HepG2 (cell line): Measurements from ENCODE around the gene PTH1R.

Experiments used
- ASH2L ChIP-seq: fragments of 300-600, 200-600 bp; sonication (generic); IDR thresholded peaks from 2 replicates; pipeline ENCODE4 v1.7.0; 2017; ENCODE audit warnings: low read depth, mild to moderate bottlenecking, moderate library complexity, mixed read lengths, low read length; ENCODE audit not compliant: insufficient read length
- NFRKB ChIP-seq: fragments of 450-650 bp; IDR thresholded peaks from 2 replicates; pipeline ENCODE4 v1.6.1; 2017
- RBFOX2 ChIP-seq: fragments of 200-400 bp; formaldehyde crosslinking; IDR thresholded peaks from 2 replicates; pipeline ENCODE4 v1.6.1; 2017; ENCODE audit warnings: low read depth, mild to moderate bottlenecking, low read length
- REPIN1 ChIP-seq: sonication (generic); formaldehyde crosslinking; IDR thresholded peaks from 2 replicates; pipeline ENCODE4 v1.8.0; 2022; ENCODE audit warnings: missing genetic modification reagents, low read depth, mild to moderate bottlenecking, borderline replicate concordance
- ZBTB7B ChIP-seq: sonication (generic); formaldehyde crosslinking; IDR thresholded peaks from 2 replicates; pipeline ENCODE4 v1.4.0; 2020; ENCODE audit warnings: missing genetic modification reagents
- ZNF558 ChIP-seq: sonication (generic); formaldehyde crosslinking; IDR thresholded peaks from 2 replicates; pipeline ENCODE4 v1.9.0; 2022; ENCODE audit warnings: mild to moderate bottlenecking, missing genetic modification reagents, borderline replicate concordance
- TF ChIP-seq, protein P1 (sequence below): sonication (generic); formaldehyde crosslinking; IDR thresholded peaks from 2 replicates; pipeline ENCODE4 v1.4.0; 2020; ENCODE audit warnings: missing genetic modification reagents
- TF ChIP-seq, protein P2 (sequence below), 2 experiments: IDR thresholded peaks; 2 replicates each; pipeline ENCODE4 v1.6.1; 2011 to 2012; ENCODE audit warnings: low read length in 2 of 2, borderline replicate concordance in 1 of 2, low read depth in 1 of 2, mild to moderate bottlenecking in 1 of 2, moderate library complexity in 1 of 2
- TF ChIP-seq, protein P3 (sequence below): sonication (generic); formaldehyde crosslinking; IDR thresholded peaks from 2 replicates; pipeline ENCODE4 v1.4.0; 2020; ENCODE audit warnings: missing genetic modification reagents
- TF ChIP-seq, protein P4 (sequence below): sonication (generic); formaldehyde crosslinking; conservative IDR thresholded peaks from 2 replicates; pipeline ENCODE4 v1.4.0; 2020; ENCODE audit warnings: missing genetic modification reagents

DNA sequence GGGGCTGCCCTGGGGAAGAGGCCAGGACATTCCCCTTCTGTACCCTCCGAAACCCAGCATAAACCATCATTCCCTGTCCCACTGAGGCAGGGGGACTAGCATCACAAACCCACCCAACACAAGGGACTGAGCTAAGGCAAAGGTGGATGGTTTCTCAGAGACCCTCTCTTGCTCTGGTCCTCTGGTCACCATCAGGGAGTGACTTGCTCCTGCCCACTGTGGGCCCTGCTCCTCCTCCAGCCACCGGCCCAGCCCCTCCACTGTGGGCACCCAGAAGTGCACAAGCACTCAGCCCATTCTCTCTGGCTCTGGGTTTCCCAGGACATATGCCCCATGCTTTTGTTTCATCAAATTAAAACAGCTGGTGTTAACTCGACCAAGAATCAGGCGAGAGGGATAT is 44.9 kb downstream of the PTH1R start:
- TF ChIP-seq, protein P1, sequence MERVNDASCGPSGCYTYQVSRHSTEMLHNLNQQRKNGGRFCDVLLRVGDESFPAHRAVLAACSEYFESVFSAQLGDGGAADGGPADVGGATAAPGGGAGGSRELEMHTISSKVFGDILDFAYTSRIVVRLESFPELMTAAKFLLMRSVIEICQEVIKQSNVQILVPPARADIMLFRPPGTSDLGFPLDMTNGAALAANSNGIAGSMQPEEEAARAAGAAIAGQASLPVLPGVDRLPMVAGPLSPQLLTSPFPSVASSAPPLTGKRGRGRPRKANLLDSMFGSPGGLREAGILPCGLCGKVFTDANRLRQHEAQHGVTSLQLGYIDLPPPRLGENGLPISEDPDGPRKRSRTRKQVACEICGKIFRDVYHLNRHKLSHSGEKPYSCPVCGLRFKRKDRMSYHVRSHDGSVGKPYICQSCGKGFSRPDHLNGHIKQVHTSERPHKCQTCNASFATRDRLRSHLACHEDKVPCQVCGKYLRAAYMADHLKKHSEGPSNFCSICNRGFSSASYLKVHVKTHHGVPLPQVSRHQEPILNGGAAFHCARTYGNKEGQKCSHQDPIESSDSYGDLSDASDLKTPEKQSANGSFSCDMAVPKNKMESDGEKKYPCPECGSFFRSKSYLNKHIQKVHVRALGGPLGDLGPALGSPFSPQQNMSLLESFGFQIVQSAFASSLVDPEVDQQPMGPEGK: no peak
- TF ChIP-seq, protein P2, sequence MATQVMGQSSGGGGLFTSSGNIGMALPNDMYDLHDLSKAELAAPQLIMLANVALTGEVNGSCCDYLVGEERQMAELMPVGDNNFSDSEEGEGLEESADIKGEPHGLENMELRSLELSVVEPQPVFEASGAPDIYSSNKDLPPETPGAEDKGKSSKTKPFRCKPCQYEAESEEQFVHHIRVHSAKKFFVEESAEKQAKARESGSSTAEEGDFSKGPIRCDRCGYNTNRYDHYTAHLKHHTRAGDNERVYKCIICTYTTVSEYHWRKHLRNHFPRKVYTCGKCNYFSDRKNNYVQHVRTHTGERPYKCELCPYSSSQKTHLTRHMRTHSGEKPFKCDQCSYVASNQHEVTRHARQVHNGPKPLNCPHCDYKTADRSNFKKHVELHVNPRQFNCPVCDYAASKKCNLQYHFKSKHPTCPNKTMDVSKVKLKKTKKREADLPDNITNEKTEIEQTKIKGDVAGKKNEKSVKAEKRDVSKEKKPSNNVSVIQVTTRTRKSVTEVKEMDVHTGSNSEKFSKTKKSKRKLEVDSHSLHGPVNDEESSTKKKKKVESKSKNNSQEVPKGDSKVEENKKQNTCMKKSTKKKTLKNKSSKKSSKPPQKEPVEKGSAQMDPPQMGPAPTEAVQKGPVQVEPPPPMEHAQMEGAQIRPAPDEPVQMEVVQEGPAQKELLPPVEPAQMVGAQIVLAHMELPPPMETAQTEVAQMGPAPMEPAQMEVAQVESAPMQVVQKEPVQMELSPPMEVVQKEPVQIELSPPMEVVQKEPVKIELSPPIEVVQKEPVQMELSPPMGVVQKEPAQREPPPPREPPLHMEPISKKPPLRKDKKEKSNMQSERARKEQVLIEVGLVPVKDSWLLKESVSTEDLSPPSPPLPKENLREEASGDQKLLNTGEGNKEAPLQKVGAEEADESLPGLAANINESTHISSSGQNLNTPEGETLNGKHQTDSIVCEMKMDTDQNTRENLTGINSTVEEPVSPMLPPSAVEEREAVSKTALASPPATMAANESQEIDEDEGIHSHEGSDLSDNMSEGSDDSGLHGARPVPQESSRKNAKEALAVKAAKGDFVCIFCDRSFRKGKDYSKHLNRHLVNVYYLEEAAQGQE (IDR thresholded peaks at IDR 0.05; ENCODE audit: borderline replicate concordance in 1 of 2, low read depth in 1 of 2, low read length in 2 of 2): no peak
- TF ChIP-seq RBFOX2 (no peak), ZBTB7B (no peak), REPIN1 (CRISPR knock-in tag) (no peak), NFRKB (no peak), ZNF558 (no peak), ASH2L (no peak)
- TF ChIP-seq, protein P3, sequence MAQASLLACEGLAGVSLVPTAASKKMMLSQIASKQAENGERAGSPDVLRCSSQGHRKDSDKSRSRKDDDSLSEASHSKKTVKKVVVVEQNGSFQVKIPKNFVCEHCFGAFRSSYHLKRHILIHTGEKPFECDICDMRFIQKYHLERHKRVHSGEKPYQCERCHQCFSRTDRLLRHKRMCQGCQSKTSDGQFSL (CRISPR knock-in tag): no peak
- TF ChIP-seq, protein P4, sequence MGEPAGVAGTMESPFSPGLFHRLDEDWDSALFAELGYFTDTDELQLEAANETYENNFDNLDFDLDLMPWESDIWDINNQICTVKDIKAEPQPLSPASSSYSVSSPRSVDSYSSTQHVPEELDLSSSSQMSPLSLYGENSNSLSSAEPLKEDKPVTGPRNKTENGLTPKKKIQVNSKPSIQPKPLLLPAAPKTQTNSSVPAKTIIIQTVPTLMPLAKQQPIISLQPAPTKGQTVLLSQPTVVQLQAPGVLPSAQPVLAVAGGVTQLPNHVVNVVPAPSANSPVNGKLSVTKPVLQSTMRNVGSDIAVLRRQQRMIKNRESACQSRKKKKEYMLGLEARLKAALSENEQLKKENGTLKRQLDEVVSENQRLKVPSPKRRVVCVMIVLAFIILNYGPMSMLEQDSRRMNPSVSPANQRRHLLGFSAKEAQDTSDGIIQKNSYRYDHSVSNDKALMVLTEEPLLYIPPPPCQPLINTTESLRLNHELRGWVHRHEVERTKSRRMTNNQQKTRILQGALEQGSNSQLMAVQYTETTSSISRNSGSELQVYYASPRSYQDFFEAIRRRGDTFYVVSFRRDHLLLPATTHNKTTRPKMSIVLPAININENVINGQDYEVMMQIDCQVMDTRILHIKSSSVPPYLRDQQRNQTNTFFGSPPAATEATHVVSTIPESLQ (CRISPR knock-in tag): no peak
